Activated naive CD8-positive, alpha-beta T cell treated with anti-CD3 and anti-CD28 coated beads, Interleukin-2, amount 10 ng/mL, durations not matched to agents 7 days and 5 days (primary cell): Measurements from ENCODE around the gene LEPR. TPM values are rescaled to one million over a fixed set of nuclear protein-coding genes. Genes with fewer than 3 reads are reported as not detected.
"Not testable (repeated sequence)": the region's sequence is repeated elsewhere in the genome, so short reads cannot be mapped to it uniquely, and the experiment has no call there.

Experiments used
- ATAC-seq: fragments of 150-1000 bp; cut with Tn5 transposase; one replicate; pipeline ENCODE4 v1.10.0; 2021; ENCODE audit warnings: low read depth, moderate library complexity
- POLR2A ChIA-PET: fragments of 350-600 bp; sonication (Branson Sonifier 250); formaldehyde crosslinking; loops from one replicate; lab custom pipeline; 2021; ENCODE audit warnings: antibody characterized with exemption; lab: Charles Lee
- DNase-seq: peaks from one replicate; pipeline ENCODE4 v3.0.0; 2021
- H3K27ac Mint-ChIP-seq: one replicate; pipeline ENCODE4 v1.8.0; 2022; ENCODE audit warnings: mild to moderate bottlenecking, mixed read lengths
- H3K27me3 Mint-ChIP-seq: one replicate; pipeline ENCODE4 v1.8.0; 2022; ENCODE audit warnings: mild to moderate bottlenecking, moderate library complexity, mixed read lengths
- H3K36me3 Mint-ChIP-seq: one replicate; pipeline ENCODE4 v1.8.0; 2021; ENCODE audit warnings: mild to moderate bottlenecking, mixed read lengths
- H3K4me1 Mint-ChIP-seq: one replicate; pipeline ENCODE4 v1.8.0; 2021; ENCODE audit warnings: mixed read lengths
- H3K4me3 Mint-ChIP-seq: one replicate; pipeline ENCODE4 v1.8.0; 2022; ENCODE audit warnings: mild to moderate bottlenecking, moderate library complexity, mixed read lengths
- H3K9me3 Mint-ChIP-seq: one replicate; pipeline ENCODE4 v1.8.0; 2021; ENCODE audit warnings: mixed read lengths
- total RNA-seq, 2 experiments: library from RNA; stranded (reverse); gene quantifications; one replicate each; pipeline ENCODE4 v1.2.3, GENCODE V29; 2021

The LEPR gene
- total RNA-seq, 2 experiments from 2014 or later: 1.9 to 2.8 TPM

DNA sequence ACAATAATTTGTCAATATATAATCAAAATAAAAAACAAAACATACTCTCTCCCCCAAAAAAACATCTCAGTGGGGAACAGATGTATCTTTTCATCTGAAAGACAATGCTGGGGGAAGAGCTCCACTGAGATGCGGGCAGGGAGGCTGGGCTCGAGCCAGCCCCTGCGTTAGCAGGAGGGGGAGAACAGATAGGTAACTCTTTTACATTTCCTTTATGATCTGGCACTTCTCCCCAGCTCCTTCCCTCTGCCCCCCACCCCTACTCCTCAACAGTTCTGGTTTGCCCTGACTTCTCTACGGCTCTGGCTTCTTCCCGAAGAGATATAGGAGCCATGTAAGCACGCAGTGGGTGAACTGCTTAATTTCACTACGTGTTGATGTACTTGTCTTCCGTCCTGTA lies 12.4 kb downstream of the LEPR start:
- no peaks in the 10 kb centered on the region for H3K27me3 Mint-ChIP-seq
- peaks cover 13% of the 10 kb centered on the region for H3K36me3 Mint-ChIP-seq
- no peak overlapping the region for H3K4me3 Mint-ChIP-seq
- H3K27ac Mint-ChIP-seq: no peak overlapping the region
- no peaks in the 10 kb centered on the region for H3K9me3 Mint-ChIP-seq
- ATAC-seq: no peak
- DNase-seq: no peak
- POLR2A ChIA-PET: no interaction called here
- H3K4me1 Mint-ChIP-seq: peaks cover 12% of the 10 kb centered on the region

DNA sequence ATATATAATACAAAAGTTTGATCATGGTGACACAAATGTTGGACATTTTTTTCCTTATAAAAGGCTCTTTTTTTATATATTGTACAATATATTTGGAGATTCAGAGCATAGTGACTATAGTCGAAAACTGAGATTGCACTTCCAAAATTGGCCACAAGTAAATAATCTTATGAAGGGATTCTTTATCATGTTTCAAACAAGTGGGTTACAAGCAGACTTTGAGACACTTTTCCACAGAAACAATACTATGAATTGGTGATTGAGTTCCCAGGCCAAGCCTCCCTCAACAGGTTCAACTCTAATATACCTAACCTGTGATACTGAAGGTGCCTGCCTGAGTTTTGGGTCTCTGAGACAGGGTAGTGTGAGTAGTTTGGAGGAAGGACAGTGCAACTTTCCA lies 13.8 kb downstream of the LEPR start:
- ATAC-seq: no peak
- H3K27me3 Mint-ChIP-seq: no peaks in the 10 kb centered on the region
- H3K4me3 Mint-ChIP-seq: no peak overlapping the region
- no peaks in the 10 kb centered on the region for H3K9me3 Mint-ChIP-seq
- no peak overlapping the region for H3K27ac Mint-ChIP-seq
- H3K36me3 Mint-ChIP-seq: peaks cover 10% of the 10 kb centered on the region
- no peak for DNase-seq
- peaks cover 10% of the 10 kb centered on the region for H3K4me1 Mint-ChIP-seq
- POLR2A ChIA-PET: no interaction called here

DNA sequence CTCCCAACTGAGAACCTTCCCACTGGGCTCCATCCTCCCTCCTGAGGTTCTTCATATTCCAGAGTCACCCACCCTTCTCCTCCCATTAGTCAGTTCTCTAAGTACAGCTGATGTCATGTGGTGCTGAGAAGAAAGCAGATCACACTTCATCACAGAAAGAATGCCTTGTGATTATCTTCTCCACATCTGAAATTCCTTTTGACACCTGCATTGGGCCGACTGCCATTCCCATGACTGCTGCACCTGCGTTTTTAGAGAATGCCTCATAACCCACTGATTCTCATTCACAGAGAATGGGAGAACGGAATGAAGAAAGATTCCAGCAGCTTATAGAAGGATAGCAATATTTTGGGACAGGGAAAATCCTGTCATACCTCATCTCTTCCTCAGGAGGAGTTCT lies 14.3 kb downstream of the LEPR start:
- peaks cover 10% of the 10 kb centered on the region for H3K36me3 Mint-ChIP-seq
- DNase-seq (no peak), ATAC-seq (no peak)
- H3K9me3 Mint-ChIP-seq: no peaks in the 10 kb centered on the region
- H3K4me1 Mint-ChIP-seq: peaks cover 10% of the 10 kb centered on the region
- no peak overlapping the region for H3K4me3 Mint-ChIP-seq
- H3K27me3 Mint-ChIP-seq: no peaks in the 10 kb centered on the region
- POLR2A ChIA-PET: no interaction called here
- no peak overlapping the region for H3K27ac Mint-ChIP-seq

DNA sequence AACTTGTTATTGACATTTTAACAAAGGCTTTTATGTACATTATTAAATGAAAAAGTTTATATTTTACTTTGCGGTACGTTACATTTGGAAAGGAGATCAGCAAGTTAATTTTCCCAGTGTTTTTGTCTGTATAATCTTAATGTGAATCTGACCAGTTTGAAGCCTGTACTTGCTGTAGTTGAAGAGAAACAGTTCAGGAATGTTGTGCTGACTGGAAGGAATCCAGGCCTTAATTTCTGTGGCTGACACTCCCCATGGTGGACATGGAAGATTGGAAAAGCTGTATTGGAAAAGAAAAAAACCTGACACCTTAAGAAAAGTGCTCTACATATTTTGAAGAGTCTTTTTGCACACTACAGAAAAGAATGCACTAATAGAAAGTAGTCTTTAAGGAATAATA lies 15.5 kb downstream of the LEPR start:
- DNase-seq (no peak), ATAC-seq (no peak)
- POLR2A ChIA-PET: interaction anchor here (1.6 kb wide), 1 partner anchor 16 kb away, joined by 6 read pairs; no protein-coding TSS in a partner anchor
- no peak overlapping the region for H3K4me3 Mint-ChIP-seq
- peaks cover 12% of the 10 kb centered on the region for H3K4me1 Mint-ChIP-seq
- H3K9me3 Mint-ChIP-seq: no peaks in the 10 kb centered on the region
- no peak overlapping the region for H3K27ac Mint-ChIP-seq
- H3K27me3 Mint-ChIP-seq: peaks cover 3% of the 10 kb centered on the region
- H3K36me3 Mint-ChIP-seq: peaks cover 6% of the 10 kb centered on the region

DNA sequence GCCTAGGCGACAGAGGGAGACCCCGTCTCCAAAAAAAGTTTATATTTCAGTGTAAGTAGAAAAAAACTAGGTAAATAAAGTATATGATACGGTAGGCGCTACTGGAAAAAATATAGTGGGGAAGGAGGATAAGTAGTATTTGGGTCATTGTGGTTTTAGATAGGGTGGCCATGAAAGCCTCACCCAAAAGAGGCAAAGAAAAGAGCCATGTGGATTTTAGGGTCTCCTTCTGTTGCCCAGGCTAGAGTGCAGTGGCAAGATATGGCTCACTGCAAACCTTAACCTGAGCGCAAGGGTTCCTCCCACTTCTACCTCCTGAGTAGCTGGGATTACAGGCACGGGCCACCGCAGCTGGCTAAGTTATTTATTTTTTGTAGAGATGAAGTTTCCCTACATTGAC lies 17.1 kb downstream of the LEPR start:
- no peak for ATAC-seq
- H3K4me3 Mint-ChIP-seq: no peak overlapping the region
- peaks cover 3% of the 10 kb centered on the region for H3K27me3 Mint-ChIP-seq
- no peaks in the 10 kb centered on the region for H3K9me3 Mint-ChIP-seq
- DNase-seq: no peak
- peaks cover 6% of the 10 kb centered on the region for H3K36me3 Mint-ChIP-seq
- POLR2A ChIA-PET: interaction anchor here (0.5 to 1.6 kb wide), 3 partner anchors 18 to 262 kb away, joined by 3 to 6 read pairs (median 3); no protein-coding TSS in a partner anchor
- no peak overlapping the region for H3K27ac Mint-ChIP-seq
- peaks cover 8% of the 10 kb centered on the region for H3K4me1 Mint-ChIP-seq

GRCh38 chr1:65440322-65440900 lies 19.9 kb downstream of the LEPR start:
- Mint-ChIP-seq H3K4me3 (no peak overlapping the region), H3K27me3 (peaks cover 3% of the 10 kb centered on the region), H3K27ac (peak overlapping the region; percentile 23), H3K4me1 (peaks cover 7% of the 10 kb centered on the region), H3K9me3 (no peaks in the 10 kb centered on the region), H3K36me3 (peaks cover 4% of the 10 kb centered on the region)
- POLR2A ChIA-PET: no interaction called here
- DNase-seq (no peak), ATAC-seq (no peak)

- POLR2A ChIA-PET: no interaction called here
- peaks cover 7% of the 10 kb centered on the region for H3K4me1 Mint-ChIP-seq
- H3K36me3 Mint-ChIP-seq: peaks cover 4% of the 10 kb centered on the region
- no peak for DNase-seq
- ATAC-seq: no peak
- no peaks in the 10 kb centered on the region for H3K9me3 Mint-ChIP-seq
- H3K4me3 Mint-ChIP-seq: no peak overlapping the region
- no peak overlapping the region for H3K27ac Mint-ChIP-seq
- H3K27me3 Mint-ChIP-seq: peaks cover 3% of the 10 kb centered on the region
Measured at GRCh38 chr1:65440915-65441314, 20.4 kb downstream of the LEPR start.

GRCh38 chr1:65441464-65441863 lies 21.0 kb downstream of the LEPR start:
- Mint-ChIP-seq H3K4me1 (peaks cover 6% of the 10 kb centered on the region), H3K27ac (no peak overlapping the region), H3K27me3 (peaks cover 3% of the 10 kb centered on the region), H3K9me3 (no peaks in the 10 kb centered on the region), H3K36me3 (peaks cover 1% of the 10 kb centered on the region), H3K4me3 (no peak overlapping the region)
- no peak for ATAC-seq
- POLR2A ChIA-PET: no interaction called here
- no peak for DNase-seq

DNA sequence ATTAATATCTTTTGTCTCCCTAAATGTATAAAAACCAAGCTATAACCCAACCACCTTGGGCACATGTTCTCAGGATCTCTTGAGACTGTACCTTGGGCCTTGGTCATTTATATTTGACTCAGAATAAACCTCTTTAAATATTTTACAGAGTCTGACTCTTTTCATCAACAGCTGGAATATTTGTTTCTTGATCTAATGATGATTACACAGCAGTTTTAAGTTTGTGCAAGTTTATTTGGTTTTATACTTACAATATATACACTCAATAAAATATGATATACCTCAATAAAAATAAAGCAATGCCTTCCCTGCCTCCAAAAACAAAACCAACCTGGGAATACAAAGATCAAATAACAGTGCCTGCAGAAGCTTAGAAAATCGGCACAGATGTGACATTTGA lies 22.0 kb downstream of the LEPR start:
- H3K36me3 Mint-ChIP-seq: no peaks in the 10 kb centered on the region
- DNase-seq (no peak), ATAC-seq (no peak)
- peaks cover 3% of the 10 kb centered on the region for H3K4me1 Mint-ChIP-seq
- POLR2A ChIA-PET: no interaction called here
- no peaks in the 10 kb centered on the region for H3K9me3 Mint-ChIP-seq
- no peak overlapping the region for H3K27ac Mint-ChIP-seq
- peaks cover 3% of the 10 kb centered on the region for H3K27me3 Mint-ChIP-seq
- H3K4me3 Mint-ChIP-seq: no peak overlapping the region

- no peak overlapping the region for H3K27ac Mint-ChIP-seq
- H3K27me3 Mint-ChIP-seq: peaks cover 3% of the 10 kb centered on the region
- DNase-seq (no peak), ATAC-seq (no peak)
- no peak overlapping the region for H3K4me3 Mint-ChIP-seq
- POLR2A ChIA-PET: no interaction called here
- H3K9me3 Mint-ChIP-seq: no peaks in the 10 kb centered on the region
- H3K36me3 Mint-ChIP-seq: peaks cover 3% of the 10 kb centered on the region
- peaks cover 3% of the 10 kb centered on the region for H3K4me1 Mint-ChIP-seq
Measured at GRCh38 chr1:65443647-65444046, 23.2 kb downstream of the LEPR start.

GRCh38 chr1:65444128-65444640 lies 23.7 kb downstream of the LEPR start:
- POLR2A ChIA-PET: no interaction called here

GRCh38 chr1:65445837-65446236 lies 25.4 kb downstream of the LEPR start:
- DNase-seq (no peak), ATAC-seq (no peak)
- no peak overlapping the region for H3K27ac Mint-ChIP-seq
- H3K4me3 Mint-ChIP-seq: no peak overlapping the region
- H3K36me3 Mint-ChIP-seq: peaks cover 3% of the 10 kb centered on the region
- no peaks in the 10 kb centered on the region for H3K4me1 Mint-ChIP-seq
- no peaks in the 10 kb centered on the region for H3K27me3 Mint-ChIP-seq
- H3K9me3 Mint-ChIP-seq: no peaks in the 10 kb centered on the region
- POLR2A ChIA-PET: no interaction called here

More at GRCh38 chr1:65444128-65444640, 23.7 kb downstream of the LEPR start:
- Mint-ChIP-seq H3K4me3 (no peak overlapping the region), H3K4me1 (peaks cover 3% of the 10 kb centered on the region), H3K27me3 (peaks cover 3% of the 10 kb centered on the region), H3K36me3 (peaks cover 3% of the 10 kb centered on the region), H3K9me3 (no peaks in the 10 kb centered on the region), H3K27ac (no peak overlapping the region)
- DNase-seq (no peak), ATAC-seq (no peak)

DNA sequence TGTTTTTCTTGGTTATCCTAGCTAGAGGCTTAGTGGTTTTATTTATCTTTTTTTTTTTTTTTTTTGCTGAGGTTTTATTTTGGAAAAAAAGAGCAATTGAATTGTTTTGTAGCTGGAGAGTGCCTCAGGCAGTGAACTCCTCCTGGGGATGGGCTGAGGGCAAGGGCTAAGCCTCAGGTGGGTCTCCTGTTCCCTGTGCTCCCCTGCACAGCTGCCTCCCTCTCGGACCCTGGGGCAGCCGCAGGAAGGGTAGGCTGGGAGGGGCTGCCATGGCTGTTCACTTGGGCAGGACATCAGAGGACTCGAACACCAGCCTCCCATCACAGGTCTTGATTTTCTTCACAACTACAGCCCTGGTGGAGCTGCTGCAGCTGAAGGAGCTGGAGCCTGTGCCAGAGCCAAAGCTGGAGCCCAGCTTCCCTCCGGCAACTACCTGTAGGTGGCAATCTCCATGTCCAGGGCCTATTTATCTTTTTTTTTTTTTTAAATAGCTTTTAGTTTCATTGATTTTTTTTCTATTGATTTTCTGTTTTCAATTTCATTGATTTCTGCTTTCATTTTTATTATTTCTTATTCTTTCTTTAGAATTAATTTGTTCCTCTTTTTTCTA lies 28.9 kb downstream of the LEPR start:
- Mint-ChIP-seq H3K4me3 (no peak overlapping the region), H3K27ac (no peak overlapping the region), H3K9me3 (no peaks in the 10 kb centered on the region), H3K36me3 (peaks cover 3% of the 10 kb centered on the region), H3K27me3 (no peaks in the 10 kb centered on the region), H3K4me1 (no peaks in the 10 kb centered on the region)
- POLR2A ChIA-PET: no interaction called here
- no peak for ATAC-seq
- no peak for DNase-seq

- ATAC-seq, H3K27me3 Mint-ChIP-seq, H3K9me3 Mint-ChIP-seq, H3K4me3 Mint-ChIP-seq, DNase-seq, H3K27ac Mint-ChIP-seq, H3K36me3 Mint-ChIP-seq, POLR2A ChIA-PET: not testable (repeated sequence)
- peaks cover 19% of the 10 kb centered on the region for H3K4me1 Mint-ChIP-seq
Measured at GRCh38 chr1:65455678-65456077, 35.2 kb downstream of the LEPR start.
